Caco-2 (cell line): Measurements from ENCODE around the gene BCL7A. TPM values are rescaled to one million over a fixed set of nuclear protein-coding genes. Genes with fewer than 3 reads are reported as not detected.

ENCODE experiments used
- BruUV-seq: library from RNA; stranded (reverse); fragments of 400-500 nt; replicated peaks from 2 replicates; lab custom pipeline; 2021; lab: Mats Ljungman, UMichigan
- CTCF ChIA-PET: fragments of 300-600 bp; sonication (Branson Sonifier 250); formaldehyde crosslinking; loops from one replicate; lab custom pipeline; 2022; ENCODE audit warnings: antibody characterized with exemption; lab: Charles Lee
- POLR2A ChIA-PET: fragments of 300-600 bp; sonication (Branson Sonifier 250); formaldehyde crosslinking; loops from one replicate; lab custom pipeline; 2022; ENCODE audit warnings: antibody characterized with exemption; lab: Charles Lee
- DNase-seq, 2 experiments: peaks; one replicate each; pipeline versions ENCODE4 v3.0.0 to v3.0.0-alpha.2; 2020 to 2022
- H3K27me3 ChIP-seq: replicated peaks from 2 replicates; pipeline ENCODE4 v1.6.0; 2011; ENCODE audit warnings: low read length; ENCODE audit not compliant: control insufficient read depth, insufficient read depth
- H3K36me3 ChIP-seq: 2 replicates; pipeline ENCODE4 v1.5.1; 2011; ENCODE audit warnings: low read length; ENCODE audit not compliant: control insufficient read depth, insufficient read depth
- H3K4me1 ChIP-seq: fragments of 250-450 bp; sonication (Bioruptor Pico); 2 replicates; pipeline ENCODE4 v1.5.1; 2020; ENCODE audit warnings: mild to moderate bottlenecking
- H3K4me3 ChIP-seq: 2 replicates; pipeline ENCODE4 v1.5.1; 2011; ENCODE audit warnings: low read depth, mild to moderate bottlenecking, control low read depth, low read length
- H3K9me3 ChIP-seq: fragments of 250-450 bp; sonication (Bioruptor Pico); 2 replicates; pipeline ENCODE4 v1.5.1; 2020; ENCODE audit warnings: mild to moderate bottlenecking, moderate library complexity
- H3K27ac Mint-ChIP-seq: one replicate; pipeline ENCODE4 v1.8.0; 2022; ENCODE audit warnings: mixed read lengths; ENCODE audit not compliant: unreplicated experiment
- H3K27me3 Mint-ChIP-seq: one replicate; pipeline ENCODE4 v1.8.0; 2022; ENCODE audit warnings: mixed read lengths; ENCODE audit not compliant: insufficient read depth, unreplicated experiment
- H3K36me3 Mint-ChIP-seq: one replicate; pipeline ENCODE4 v1.8.0; 2022; ENCODE audit warnings: mild to moderate bottlenecking, mixed read lengths; ENCODE audit not compliant: insufficient read depth, unreplicated experiment
- H3K4me1 Mint-ChIP-seq: one replicate; pipeline ENCODE4 v1.8.0; 2022; ENCODE audit warnings: low read depth, mixed read lengths; ENCODE audit not compliant: unreplicated experiment
- H3K4me3 Mint-ChIP-seq: one replicate; pipeline ENCODE4 v1.8.0; 2022; ENCODE audit warnings: mild to moderate bottlenecking, moderate library complexity, mixed read lengths; ENCODE audit not compliant: unreplicated experiment
- H3K9me3 Mint-ChIP-seq: one replicate; pipeline ENCODE4 v1.8.0; 2022; ENCODE audit warnings: mixed read lengths; ENCODE audit not compliant: unreplicated experiment
- CTCF ChIP-seq, 2 experiments: fragments of 200-600 bp in 1 of 2; IDR thresholded peaks; 1 replicate in 1 of 2; 2 replicates in 1 of 2; pipeline versions ENCODE4 v1.5.1 to v1.8.0; 2011 to 2022; ENCODE audit warnings: antibody characterized with exemption in 1 of 2, control low read depth in 1 of 2, inconsistent platforms in 1 of 2, low read depth in 1 of 2, low read length in 1 of 2, mild to moderate bottlenecking in 1 of 2, moderate library complexity in 1 of 2; ENCODE audit not compliant: insufficient read depth in 1 of 2, severe bottlenecking in 1 of 2, unreplicated experiment in 1 of 2
- intact Hi-C: fragments of 100-400 bp; cut with micrococcal nuclease; formaldehyde crosslinking; loops from one replicate; pipeline ENCODE4 v1.10.0; 2022; ENCODE audit not compliant: unreplicated experiment
- total RNA-seq: library from RNA; stranded (reverse); gene quantifications from 2 replicates; pipeline ENCODE4 v1.2.3, GENCODE V29; 2022

BCL7A gene
- total RNA-seq, 1 experiment from 2014 or later: 15.5 TPM

GRCh38 chr12:122046145-122046544 lies 24.5 kb downstream of the BCL7A start:
- TF ChIP-seq CTCF (IDR thresholded peaks at IDR 0.05; ENCODE audit: insufficient read depth in 1 of 2, low read depth in 1 of 2, low read length in 1 of 2, severe bottlenecking in 1 of 2, unreplicated experiment in 1 of 2): no peak
- intact Hi-C loops: no loop called here
- no peak for DNase-seq
- no TSS peak for BruUV-seq
- H3K9me3 ChIP-seq: no peaks in the 10 kb centered on the region
- peaks cover 20% of the 10 kb centered on the region for H3K36me3 Mint-ChIP-seq
- H3K27me3 Mint-ChIP-seq: no peaks in the 10 kb centered on the region
- no peaks in the 10 kb centered on the region for H3K27me3 ChIP-seq
- no peaks in the 10 kb centered on the region for H3K36me3 ChIP-seq
- no peak overlapping the region for H3K27ac Mint-ChIP-seq
- no peak overlapping the region for H3K4me3 Mint-ChIP-seq
- H3K4me1 ChIP-seq: peaks cover 5% of the 10 kb centered on the region
- no peaks in the 10 kb centered on the region for H3K9me3 Mint-ChIP-seq
- ChIA-PET POLR2A (no interaction called here), CTCF (no interaction called here)
- H3K4me3 ChIP-seq: no peak overlapping the region
- H3K4me1 Mint-ChIP-seq: peaks cover 6% of the 10 kb centered on the region

- no peaks in the 10 kb centered on the region for H3K9me3 ChIP-seq
- no TSS peak for BruUV-seq
- H3K4me1 Mint-ChIP-seq: peaks cover 6% of the 10 kb centered on the region
- no peaks in the 10 kb centered on the region for H3K4me1 ChIP-seq
- no peak overlapping the region for H3K4me3 ChIP-seq
- peak overlapping the region; percentile 81 for H3K27ac Mint-ChIP-seq
- H3K9me3 Mint-ChIP-seq: no peaks in the 10 kb centered on the region
- intact Hi-C loops: no loop called here
- H3K27me3 ChIP-seq: no peaks in the 10 kb centered on the region
- no peaks in the 10 kb centered on the region for H3K27me3 Mint-ChIP-seq
- no peak for TF ChIP-seq CTCF (IDR thresholded peaks at IDR 0.05; ENCODE audit: insufficient read depth in 1 of 2, low read depth in 1 of 2, low read length in 1 of 2, severe bottlenecking in 1 of 2, unreplicated experiment in 1 of 2)
- no peaks in the 10 kb centered on the region for H3K36me3 ChIP-seq
- peaks cover 20% of the 10 kb centered on the region for H3K36me3 Mint-ChIP-seq
- peak; percentile 71 to 74 for DNase-seq
- ChIA-PET CTCF (interaction anchor here (0.8 to 1.6 kb wide), 2 partner anchors 15 to 132 kb away, joined by 3 to 4 read pairs; no protein-coding TSS in a partner anchor), POLR2A (interaction anchor here (0.6 to 1.1 kb wide), 6 partner anchors 15 to 649 kb away, joined by 3 to 6 read pairs (median 3); no protein-coding TSS in a partner anchor)
- H3K4me3 Mint-ChIP-seq: no peak overlapping the region
Measured at GRCh38 chr12:122048151-122048550, 26.5 kb downstream of the BCL7A start.

GRCh38 chr12:122049827-122050226 lies 28.1 kb downstream of the BCL7A start:
- ChIA-PET POLR2A (no interaction called here), CTCF (no interaction called here)
- TF ChIP-seq CTCF (IDR thresholded peaks at IDR 0.05; ENCODE audit: insufficient read depth in 1 of 2, low read depth in 1 of 2, low read length in 1 of 2, severe bottlenecking in 1 of 2, unreplicated experiment in 1 of 2): no peak
- H3K27me3 ChIP-seq: no peaks in the 10 kb centered on the region
- intact Hi-C loops: no loop called here
- no peaks in the 10 kb centered on the region for H3K9me3 Mint-ChIP-seq
- peaks cover 12% of the 10 kb centered on the region for H3K36me3 Mint-ChIP-seq
- BruUV-seq: no TSS peak
- no peaks in the 10 kb centered on the region for H3K27me3 Mint-ChIP-seq
- no peak overlapping the region for H3K4me3 Mint-ChIP-seq
- no peak overlapping the region for H3K4me3 ChIP-seq
- peaks cover 9% of the 10 kb centered on the region for H3K4me1 ChIP-seq
- no peaks in the 10 kb centered on the region for H3K9me3 ChIP-seq
- no peak for DNase-seq
- H3K27ac Mint-ChIP-seq: no peak overlapping the region
- peaks cover 6% of the 10 kb centered on the region for H3K4me1 Mint-ChIP-seq
- H3K36me3 ChIP-seq: peaks cover under 1% of the 10 kb centered on the region; the same call in 1 of the 2 replicates
